ENCODE measurements around the gene PAK4.
A peak's percentile ranks its signal among the peaks of the same experiment; 100 is the strongest.
"Not testable (repeated sequence)": the region's sequence is repeated elsewhere in the genome, so short reads cannot be mapped to it uniquely, and the experiment has no call there.

PAK4 gene

GRCh38 chr19:39115105-39115847, 10.3 kb upstream of the PAK4 start:
- no peak overlapping the region for H3K27ac ChIP-seq (ENCODE audit: insufficient read depth, low read length, poor library complexity, severe bottlenecking)
- no peak for DNase-seq
- H3K9me3 ChIP-seq (ENCODE audit: control insufficient read depth, low read length): no peaks in the 10 kb centered on the region
- H3K4me1 ChIP-seq (ENCODE audit: control insufficient read depth, insufficient read depth, low read length, poor library complexity, severe bottlenecking): no peaks in the 10 kb centered on the region
- H3K36me3 ChIP-seq (ENCODE audit: control insufficient read depth, insufficient read depth, low read length): no peaks in the 10 kb centered on the region
- no peak overlapping the region for H3K4me3 ChIP-seq (ENCODE audit: insufficient read depth, low read depth, low read length, poor library complexity, severe bottlenecking)
- H3K27me3 ChIP-seq (replicated peaks; ENCODE audit: control insufficient read depth, insufficient read depth, low read length, poor library complexity, severe bottlenecking): no peaks in the 10 kb centered on the region

DNA sequence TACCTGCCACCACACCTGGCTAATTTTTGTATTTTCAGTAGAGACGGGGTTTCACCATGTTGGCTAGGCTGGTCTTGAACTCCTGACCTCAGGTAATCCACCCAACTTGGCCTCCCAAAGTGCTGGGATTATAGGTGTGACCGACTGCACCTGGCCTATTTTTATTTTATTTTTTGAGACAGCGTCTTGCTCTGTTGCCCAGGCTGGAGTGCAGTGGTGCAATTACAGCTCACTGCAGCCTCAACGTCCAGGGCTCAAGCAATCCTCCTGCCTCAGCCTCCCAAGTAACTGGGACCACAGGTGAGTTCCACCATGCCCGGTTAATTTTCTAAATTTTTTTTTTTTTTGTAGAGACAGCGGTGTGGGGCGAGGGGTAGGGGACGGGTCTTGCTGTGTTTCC, 8.6 kb upstream of the PAK4 start:
- H3K9me3 ChIP-seq (ENCODE audit: control insufficient read depth, low read length); H3K36me3 ChIP-seq (ENCODE audit: control insufficient read depth, insufficient read depth, low read length); H3K27me3 ChIP-seq (replicated peaks; ENCODE audit: control insufficient read depth, insufficient read depth, low read length, poor library complexity, severe bottlenecking); DNase-seq; H3K4me1 ChIP-seq (ENCODE audit: control insufficient read depth, insufficient read depth, low read length, poor library complexity, severe bottlenecking); H3K4me3 ChIP-seq (ENCODE audit: insufficient read depth, low read depth, low read length, poor library complexity, severe bottlenecking); H3K27ac ChIP-seq (ENCODE audit: insufficient read depth, low read length, poor library complexity, severe bottlenecking): not testable (repeated sequence)

- Histone ChIP-seq H3K4me1 (ENCODE audit: control insufficient read depth, insufficient read depth, low read length, poor library complexity, severe bottlenecking) (peaks cover under 1% of the 10 kb centered on the region), H3K27ac (ENCODE audit: insufficient read depth, low read length, poor library complexity, severe bottlenecking) (no peak overlapping the region), H3K4me3 (ENCODE audit: insufficient read depth, low read depth, low read length, poor library complexity, severe bottlenecking) (no peak overlapping the region), H3K36me3 (ENCODE audit: control insufficient read depth, insufficient read depth, low read length) (no peaks in the 10 kb centered on the region), H3K9me3 (ENCODE audit: control insufficient read depth, low read length) (no peaks in the 10 kb centered on the region), H3K27me3 (replicated peaks; ENCODE audit: control insufficient read depth, insufficient read depth, low read length, poor library complexity, severe bottlenecking) (no peaks in the 10 kb centered on the region)
- no peak for DNase-seq
These were observed 5.8 kb upstream of the PAK4 start for GRCh38 chr19:39119830-39120229.

DNA sequence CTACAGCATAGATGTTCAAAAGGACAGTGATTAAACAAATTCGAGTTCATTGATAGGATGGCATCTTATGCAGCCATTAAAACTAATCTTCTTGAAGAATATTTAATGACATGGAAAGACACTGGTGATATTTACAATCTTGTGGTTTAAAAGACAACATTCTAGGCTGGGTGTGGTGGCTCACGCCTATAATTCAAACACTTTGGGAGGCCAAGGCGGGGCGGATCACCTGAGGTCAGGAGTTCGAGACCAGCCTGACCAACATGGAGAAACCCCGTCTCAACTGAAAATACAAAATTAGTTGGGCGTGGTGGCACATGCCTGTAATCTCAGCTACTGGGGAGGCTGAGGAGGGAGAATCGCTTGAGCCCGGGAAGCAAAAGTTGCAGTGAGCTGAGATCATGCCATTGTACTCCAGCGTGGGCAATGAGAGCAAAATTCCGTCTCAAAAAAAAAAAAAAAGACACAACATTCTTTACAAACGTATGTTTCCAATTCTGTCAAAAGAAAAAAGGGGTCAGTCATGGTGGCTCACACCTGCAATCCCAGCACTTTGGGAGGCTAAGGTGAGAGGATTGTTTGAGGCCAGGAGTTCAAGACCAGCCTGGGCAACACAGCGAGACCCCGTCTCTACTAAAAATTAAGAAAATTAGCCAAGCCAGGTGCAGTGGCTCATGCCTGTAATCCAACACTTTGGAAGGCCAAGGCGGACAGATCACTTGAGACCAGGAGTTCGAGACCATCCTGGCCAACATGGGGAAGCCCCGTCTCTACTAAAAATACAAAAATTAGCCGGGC, 2.5 kb upstream of the PAK4 start:
- DNase-seq: no peak
- no peak overlapping the region for H3K27ac ChIP-seq (ENCODE audit: insufficient read depth, low read length, poor library complexity, severe bottlenecking)
- no peaks in the 10 kb centered on the region for H3K9me3 ChIP-seq (ENCODE audit: control insufficient read depth, low read length)
- H3K27me3 ChIP-seq (replicated peaks; ENCODE audit: control insufficient read depth, insufficient read depth, low read length, poor library complexity, severe bottlenecking): no peaks in the 10 kb centered on the region
- no peak overlapping the region for H3K4me3 ChIP-seq (ENCODE audit: insufficient read depth, low read depth, low read length, poor library complexity, severe bottlenecking)
- H3K36me3 ChIP-seq (ENCODE audit: control insufficient read depth, insufficient read depth, low read length): no peaks in the 10 kb centered on the region
- H3K4me1 ChIP-seq (ENCODE audit: control insufficient read depth, insufficient read depth, low read length, poor library complexity, severe bottlenecking): peaks cover 10% of the 10 kb centered on the region

DNA sequence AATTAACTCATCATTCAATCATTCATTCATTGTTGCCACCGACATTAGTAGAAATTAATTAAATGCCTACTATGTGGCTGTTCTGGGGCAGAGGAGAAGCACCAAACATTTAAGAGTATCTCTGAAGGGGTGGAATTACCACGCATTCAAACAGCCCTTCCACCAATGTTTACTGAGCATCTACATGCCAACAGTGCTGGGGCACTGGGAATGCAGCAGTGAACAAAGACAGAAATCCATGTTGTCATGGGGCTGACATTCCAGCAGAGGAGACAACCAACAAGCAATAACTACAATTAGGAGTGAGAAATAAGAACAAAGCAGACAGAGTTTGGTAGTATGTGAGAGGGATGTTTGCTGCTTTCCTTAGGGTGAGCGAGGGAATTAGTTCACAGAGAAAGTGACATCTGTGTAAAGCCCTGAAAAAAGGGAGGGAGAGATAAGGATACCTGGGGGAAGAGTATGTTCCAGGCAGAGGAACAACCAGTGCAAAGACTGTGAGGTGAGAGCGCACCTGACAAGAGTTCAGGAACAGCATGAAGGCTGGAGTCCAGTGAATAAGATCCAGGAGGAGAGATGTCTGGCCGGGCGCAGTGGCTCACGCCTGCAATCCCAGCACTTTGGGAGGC, 1.3 kb upstream of the PAK4 start:
- peaks cover 10% of the 10 kb centered on the region for H3K4me1 ChIP-seq (ENCODE audit: control insufficient read depth, insufficient read depth, low read length, poor library complexity, severe bottlenecking)
- H3K9me3 ChIP-seq (ENCODE audit: control insufficient read depth, low read length): no peaks in the 10 kb centered on the region
- no peak for DNase-seq
- H3K4me3 ChIP-seq (ENCODE audit: insufficient read depth, low read depth, low read length, poor library complexity, severe bottlenecking): no peak overlapping the region
- H3K27me3 ChIP-seq (replicated peaks; ENCODE audit: control insufficient read depth, insufficient read depth, low read length, poor library complexity, severe bottlenecking): no peaks in the 10 kb centered on the region
- no peak overlapping the region for H3K27ac ChIP-seq (ENCODE audit: insufficient read depth, low read length, poor library complexity, severe bottlenecking)
- H3K36me3 ChIP-seq (ENCODE audit: control insufficient read depth, insufficient read depth, low read length): no peaks in the 10 kb centered on the region

- DNase-seq: no peak
- H3K9me3 ChIP-seq (ENCODE audit: control insufficient read depth, low read length): no peaks in the 10 kb centered on the region
- H3K36me3 ChIP-seq (ENCODE audit: control insufficient read depth, insufficient read depth, low read length): no peaks in the 10 kb centered on the region
- H3K4me1 ChIP-seq (ENCODE audit: control insufficient read depth, insufficient read depth, low read length, poor library complexity, severe bottlenecking): peaks cover 10% of the 10 kb centered on the region
- no peaks in the 10 kb centered on the region for H3K27me3 ChIP-seq (replicated peaks; ENCODE audit: control insufficient read depth, insufficient read depth, low read length, poor library complexity, severe bottlenecking)
- peak overlapping the region; percentile 94 for H3K27ac ChIP-seq (ENCODE audit: insufficient read depth, low read length, poor library complexity, severe bottlenecking)
- H3K4me3 ChIP-seq (ENCODE audit: insufficient read depth, low read depth, low read length, poor library complexity, severe bottlenecking): peak overlapping the region; percentile 84
These were observed 410 bp upstream of the PAK4 start for GRCh38 chr19:39125199-39125553.

DNA sequence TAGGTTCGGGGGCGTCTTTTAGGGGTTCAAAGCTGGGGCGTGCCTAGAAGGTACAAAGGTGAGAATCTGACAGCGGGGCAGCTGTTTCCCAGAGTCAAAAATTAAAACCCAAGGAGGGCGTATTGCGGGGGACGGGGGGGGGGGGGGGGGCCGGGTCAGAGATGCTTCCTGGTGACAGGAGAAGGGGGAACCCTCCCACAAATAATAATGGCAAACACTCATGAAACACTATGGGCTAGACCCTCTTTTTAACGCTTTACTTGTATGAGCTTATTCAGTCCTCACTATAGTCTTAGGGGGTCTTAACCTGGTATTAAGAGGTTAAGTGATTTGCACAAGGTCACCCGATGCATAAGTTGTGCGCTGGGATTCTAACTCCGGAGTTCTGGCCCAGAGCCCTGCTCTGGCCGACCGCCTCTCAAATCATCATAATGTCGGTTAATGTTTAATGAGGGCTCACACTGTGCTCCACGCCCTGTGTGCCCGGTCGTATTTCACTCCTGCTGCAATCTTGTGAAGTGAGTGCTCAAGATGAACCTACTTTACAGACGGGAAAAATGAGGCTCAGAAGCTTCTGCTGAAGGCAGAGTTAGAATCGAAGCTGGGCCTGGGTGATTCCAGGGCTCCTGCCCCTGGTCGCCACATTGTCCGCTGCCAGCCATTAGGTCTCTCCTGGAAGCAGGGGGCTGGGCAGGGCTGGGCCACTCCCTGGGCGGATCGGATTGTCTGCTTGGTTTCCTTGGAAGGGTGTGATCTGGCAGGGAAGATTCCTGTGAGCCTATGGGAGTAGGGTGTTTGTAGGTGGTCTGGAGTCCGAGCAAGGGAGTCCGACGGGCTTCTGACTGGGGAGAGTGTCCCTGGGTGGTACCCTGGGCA, 964 bp downstream of the PAK4 start:
- peaks cover 10% of the 10 kb centered on the region for H3K4me1 ChIP-seq (ENCODE audit: control insufficient read depth, insufficient read depth, low read length, poor library complexity, severe bottlenecking)
- no peaks in the 10 kb centered on the region for H3K36me3 ChIP-seq (ENCODE audit: control insufficient read depth, insufficient read depth, low read length)
- no peak for DNase-seq
- H3K27me3 ChIP-seq (replicated peaks; ENCODE audit: control insufficient read depth, insufficient read depth, low read length, poor library complexity, severe bottlenecking): no peaks in the 10 kb centered on the region
- peak overlapping the region; percentile 84 for H3K4me3 ChIP-seq (ENCODE audit: insufficient read depth, low read depth, low read length, poor library complexity, severe bottlenecking)
- peak overlapping the region; percentile 94 for H3K27ac ChIP-seq (ENCODE audit: insufficient read depth, low read length, poor library complexity, severe bottlenecking)
- H3K9me3 ChIP-seq (ENCODE audit: control insufficient read depth, low read length): no peaks in the 10 kb centered on the region

DNA sequence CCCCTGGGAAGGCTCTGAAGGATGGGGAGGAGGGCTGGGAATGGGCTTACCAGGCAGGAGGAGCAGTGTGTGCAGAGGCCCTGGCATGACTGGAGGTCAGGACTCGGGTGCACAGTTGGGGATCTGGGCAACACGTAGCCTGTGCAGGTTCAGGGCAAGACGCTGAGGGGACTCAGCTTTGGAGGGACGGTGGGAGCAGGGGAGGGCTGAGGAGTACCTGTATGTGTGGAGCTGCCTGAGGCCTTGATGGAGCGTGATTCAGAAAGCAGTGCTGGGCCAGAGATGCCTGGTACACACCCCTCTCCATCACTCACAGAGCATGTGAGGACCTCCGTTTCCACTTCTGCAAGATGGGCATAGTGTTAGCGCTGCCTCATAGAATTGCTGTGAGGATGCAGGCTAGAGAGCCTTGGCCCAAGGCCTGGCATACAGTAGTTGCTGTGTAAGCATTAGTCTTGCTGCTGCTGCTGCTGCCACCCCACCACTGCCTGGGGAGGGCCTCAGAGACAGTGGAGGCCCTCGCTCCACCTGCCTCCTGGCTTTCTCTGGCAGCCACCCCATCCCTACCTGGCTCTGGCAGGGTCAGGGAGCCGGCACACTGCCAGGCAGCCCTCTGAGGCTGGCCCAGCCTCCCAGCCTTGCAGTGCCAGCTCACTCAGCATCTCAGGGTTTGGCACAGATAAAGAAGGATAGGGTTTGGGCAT, 2.4 kb downstream of the PAK4 start:
- Histone ChIP-seq H3K4me1 (ENCODE audit: control insufficient read depth, insufficient read depth, low read length, poor library complexity, severe bottlenecking) (peaks cover 10% of the 10 kb centered on the region), H3K27me3 (replicated peaks; ENCODE audit: control insufficient read depth, insufficient read depth, low read length, poor library complexity, severe bottlenecking) (no peaks in the 10 kb centered on the region), H3K27ac (ENCODE audit: insufficient read depth, low read length, poor library complexity, severe bottlenecking) (no peak overlapping the region), H3K9me3 (ENCODE audit: control insufficient read depth, low read length) (no peaks in the 10 kb centered on the region), H3K4me3 (ENCODE audit: insufficient read depth, low read depth, low read length, poor library complexity, severe bottlenecking) (no peak overlapping the region), H3K36me3 (ENCODE audit: control insufficient read depth, insufficient read depth, low read length) (no peaks in the 10 kb centered on the region)
- no peak for DNase-seq

DNA sequence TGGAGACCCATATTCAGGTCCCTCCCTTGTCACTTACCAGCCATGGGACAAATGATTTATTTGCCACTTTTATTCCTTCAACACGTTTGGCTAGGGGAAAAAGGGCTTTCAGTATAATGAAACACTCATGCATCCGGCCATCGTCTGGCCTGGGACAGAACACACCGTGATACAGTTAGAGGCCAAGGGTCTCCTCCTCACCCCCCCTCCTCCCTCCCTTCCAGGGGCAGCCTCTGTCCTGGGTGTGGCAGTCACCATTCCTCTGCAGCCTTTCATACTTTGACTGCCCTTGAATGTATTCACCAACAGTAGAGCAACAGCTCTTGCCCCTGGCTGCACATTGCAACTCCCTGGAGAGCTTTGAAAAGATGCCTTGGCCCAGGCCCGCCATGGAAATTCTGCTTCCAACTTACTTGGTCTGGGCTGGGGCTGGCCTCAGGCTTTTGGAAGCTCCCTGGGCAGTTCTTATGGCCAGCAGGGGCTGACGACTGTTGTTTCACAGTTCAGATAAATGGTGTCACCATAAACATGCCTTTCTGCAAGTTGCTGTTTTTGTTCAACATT, 3.0 kb downstream of the PAK4 start:
- Histone ChIP-seq H3K4me3 (ENCODE audit: insufficient read depth, low read depth, low read length, poor library complexity, severe bottlenecking) (no peak overlapping the region), H3K4me1 (ENCODE audit: control insufficient read depth, insufficient read depth, low read length, poor library complexity, severe bottlenecking) (peaks cover 10% of the 10 kb centered on the region), H3K27ac (ENCODE audit: insufficient read depth, low read length, poor library complexity, severe bottlenecking) (no peak overlapping the region), H3K27me3 (replicated peaks; ENCODE audit: control insufficient read depth, insufficient read depth, low read length, poor library complexity, severe bottlenecking) (no peaks in the 10 kb centered on the region), H3K9me3 (ENCODE audit: control insufficient read depth, low read length) (no peaks in the 10 kb centered on the region), H3K36me3 (ENCODE audit: control insufficient read depth, insufficient read depth, low read length) (no peaks in the 10 kb centered on the region)
- DNase-seq: no peak

All from effector memory CD4-positive, alpha-beta T cell (primary cell).